Measurements from ENCODE around the gene SAMD4B. TPM values are rescaled to one million over a fixed set of nuclear protein-coding genes. Genes with fewer than 3 reads are reported as not detected.

SAMD4B gene
- total and polyA plus RNA-seq, 9 of the 15 experiments (the other 6 are each of a cell fraction or from before 2014, with no cell fraction given) = 3.4 to 90.5 (median 38.0) TPM

GRCh38 chr19:39409208-39410016, 67.2 kb downstream of the SAMD4B start (continued):
- TF ChIP-seq HMGN3 (IDR thresholded peaks at IDR 0.05; ENCODE audit: borderline replicate concordance, extremely low read depth, insufficient read length, low read depth, low read length) (peak; percentile 51), YY1 (IDR thresholded peaks at IDR 0.05; ENCODE audit: borderline replicate concordance in 1 of 3, control insufficient read depth in 1 of 3, extremely low read depth in 1 of 3, insufficient read depth in 3 of 3, insufficient read length in 1 of 3, insufficient replicate concordance in 2 of 3, low read depth in 1 of 3, low read length in 2 of 3) (peak in 1 of 3 experiments; percentile 25), ZNF449 (CRISPR knock-in tag; IDR thresholded peaks at IDR 0.05) (no peak), ZBTB9 (CRISPR knock-in tag; IDR thresholded peaks at IDR 0.05) (peak; percentile 31; the same call in 1 of the 2 replicates), GTF2B (IDR thresholded peaks at IDR 0.05; ENCODE audit: extremely low read depth, insufficient read length) (no peak), ZNF280B (CRISPR knock-in tag; IDR thresholded peaks at IDR 0.05) (no peak), MBD2 (IDR thresholded peaks at IDR 0.05; ENCODE audit: borderline replicate concordance, low read depth) (peak; percentile 24; the same call in 1 of the 2 replicates), PCBP2 (IDR thresholded peaks at IDR 0.05; ENCODE audit: low read depth, low read length, poor library complexity, severe bottlenecking) (no peak), ETV5 (CRISPR knock-in tag; IDR thresholded peaks at IDR 0.05; ENCODE audit: low read depth) (peak; percentile 65), RNF2 (IDR thresholded peaks at IDR 0.05) (peak; percentile 6; the same call in 1 of the 2 replicates), TAF1 (IDR thresholded peaks at IDR 0.05; ENCODE audit: control insufficient read depth, extremely low read depth, insufficient read depth, low read length, severe bottlenecking) (peak; percentile 59), ZNF764 (CRISPR knock-in tag; IDR thresholded peaks at IDR 0.05; ENCODE audit: low read depth) (no peak), EP400 (IDR thresholded peaks at IDR 0.05) (peak; percentile 63), ETS2 (tag; IDR thresholded peaks at IDR 0.05; ENCODE audit: borderline replicate concordance, poor library complexity, severe bottlenecking) (no peak), THAP7 (CRISPR knock-in tag; IDR thresholded peaks at IDR 0.05) (no peak), ATF4 (CRISPR knock-in tag; IDR thresholded peaks at IDR 0.05) (0 out of 2 replicates have a peak, but pooled peaks have one; percentile 22)

Measured in K562 (cell line).